Caco-2 (cell line): Measurements from ENCODE around the gene TMEM132D. TPM values are rescaled to one million over a fixed set of nuclear protein-coding genes. Genes with fewer than 3 reads are reported as not detected.

Experiments
- BruUV-seq: library from RNA; stranded (reverse); fragments of 400-500 nt; replicated peaks from 2 replicates; lab custom pipeline; 2021; lab: Mats Ljungman, UMichigan
- CTCF ChIA-PET: fragments of 300-600 bp; sonication (Branson Sonifier 250); formaldehyde crosslinking; loops from one replicate; lab custom pipeline; 2022; ENCODE audit warnings: antibody characterized with exemption; lab: Charles Lee
- POLR2A ChIA-PET: fragments of 300-600 bp; sonication (Branson Sonifier 250); formaldehyde crosslinking; loops from one replicate; lab custom pipeline; 2022; ENCODE audit warnings: antibody characterized with exemption; lab: Charles Lee
- DNase-seq, 2 experiments: peaks; one replicate each; pipeline versions ENCODE4 v3.0.0 to v3.0.0-alpha.2; 2020 to 2022
- H3K27me3 ChIP-seq: replicated peaks from 2 replicates; pipeline ENCODE4 v1.6.0; 2011; ENCODE audit warnings: low read length; ENCODE audit not compliant: control insufficient read depth, insufficient read depth
- H3K36me3 ChIP-seq: 2 replicates; pipeline ENCODE4 v1.5.1; 2011; ENCODE audit warnings: low read length; ENCODE audit not compliant: control insufficient read depth, insufficient read depth
- H3K4me1 ChIP-seq: fragments of 250-450 bp; sonication (Bioruptor Pico); 2 replicates; pipeline ENCODE4 v1.5.1; 2020; ENCODE audit warnings: mild to moderate bottlenecking
- H3K4me3 ChIP-seq: 2 replicates; pipeline ENCODE4 v1.5.1; 2011; ENCODE audit warnings: low read depth, mild to moderate bottlenecking, control low read depth, low read length
- H3K9me3 ChIP-seq: fragments of 250-450 bp; sonication (Bioruptor Pico); 2 replicates; pipeline ENCODE4 v1.5.1; 2020; ENCODE audit warnings: mild to moderate bottlenecking, moderate library complexity
- H3K27ac Mint-ChIP-seq: one replicate; pipeline ENCODE4 v1.8.0; 2022; ENCODE audit warnings: mixed read lengths; ENCODE audit not compliant: unreplicated experiment
- H3K27me3 Mint-ChIP-seq: one replicate; pipeline ENCODE4 v1.8.0; 2022; ENCODE audit warnings: mixed read lengths; ENCODE audit not compliant: insufficient read depth, unreplicated experiment
- H3K36me3 Mint-ChIP-seq: one replicate; pipeline ENCODE4 v1.8.0; 2022; ENCODE audit warnings: mild to moderate bottlenecking, mixed read lengths; ENCODE audit not compliant: insufficient read depth, unreplicated experiment
- H3K4me1 Mint-ChIP-seq: one replicate; pipeline ENCODE4 v1.8.0; 2022; ENCODE audit warnings: low read depth, mixed read lengths; ENCODE audit not compliant: unreplicated experiment
- H3K4me3 Mint-ChIP-seq: one replicate; pipeline ENCODE4 v1.8.0; 2022; ENCODE audit warnings: mild to moderate bottlenecking, moderate library complexity, mixed read lengths; ENCODE audit not compliant: unreplicated experiment
- H3K9me3 Mint-ChIP-seq: one replicate; pipeline ENCODE4 v1.8.0; 2022; ENCODE audit warnings: mixed read lengths; ENCODE audit not compliant: unreplicated experiment
- CTCF ChIP-seq, 2 experiments: fragments of 200-600 bp in 1 of 2; IDR thresholded peaks; 1 replicate in 1 of 2; 2 replicates in 1 of 2; pipeline versions ENCODE4 v1.5.1 to v1.8.0; 2011 to 2022; ENCODE audit warnings: antibody characterized with exemption in 1 of 2, control low read depth in 1 of 2, inconsistent platforms in 1 of 2, low read depth in 1 of 2, low read length in 1 of 2, mild to moderate bottlenecking in 1 of 2, moderate library complexity in 1 of 2; ENCODE audit not compliant: insufficient read depth in 1 of 2, severe bottlenecking in 1 of 2, unreplicated experiment in 1 of 2
- intact Hi-C: fragments of 100-400 bp; cut with micrococcal nuclease; formaldehyde crosslinking; loops from one replicate; pipeline ENCODE4 v1.10.0; 2022; ENCODE audit not compliant: unreplicated experiment
- total RNA-seq: library from RNA; stranded (reverse); gene quantifications from 2 replicates; pipeline ENCODE4 v1.2.3, GENCODE V29; 2022

Gene TMEM132D
- total RNA-seq, 1 experiment from 2014 or later, result not detected

GRCh38 chr12:129298921-129299320 lies 604.9 kb downstream of the TMEM132D start:
- intact Hi-C loops, result no loop called here
- Histone ChIP-seq H3K27me3 (no peaks in the 10 kb centered on the region), H3K9me3 (no peaks in the 10 kb centered on the region), H3K4me3 (no peak overlapping the region), H3K4me1 (no peaks in the 10 kb centered on the region), H3K36me3 (no peaks in the 10 kb centered on the region)
- no peak for TF ChIP-seq CTCF (IDR thresholded peaks at IDR 0.05; ENCODE audit: insufficient read depth in 1 of 2, low read depth in 1 of 2, low read length in 1 of 2, severe bottlenecking in 1 of 2, unreplicated experiment in 1 of 2)
- CTCF ChIA-PET, result no interaction called here
- no peak for DNase-seq
- Mint-ChIP-seq H3K27me3 (no peaks in the 10 kb centered on the region), H3K4me3 (no peak overlapping the region), H3K4me1 (no peaks in the 10 kb centered on the region), H3K27ac (no peak overlapping the region), H3K36me3 (no peaks in the 10 kb centered on the region), H3K9me3 (peaks cover 31% of the 10 kb centered on the region)
- no TSS peak for BruUV-seq
- POLR2A ChIA-PET, result interaction anchor here (0.7 kb wide), 1 partner anchor 11 kb away, joined by 3 read pairs; no protein-coding TSS in a partner anchor

GRCh38 chr12:129296671-129297070 lies 607.2 kb downstream of the TMEM132D start:
- Histone ChIP-seq H3K4me3 (no peak overlapping the region), H3K27me3 (no peaks in the 10 kb centered on the region), H3K36me3 (no peaks in the 10 kb centered on the region), H3K4me1 (no peaks in the 10 kb centered on the region), H3K9me3 (no peaks in the 10 kb centered on the region)
- no peaks in the 10 kb centered on the region for H3K4me1 Mint-ChIP-seq
- H3K27me3 Mint-ChIP-seq, result peaks cover 3% of the 10 kb centered on the region
- DNase-seq, result no peak
- peaks cover 42% of the 10 kb centered on the region for H3K9me3 Mint-ChIP-seq
- CTCF ChIA-PET, result no interaction called here
- POLR2A ChIA-PET, result no interaction called here
- intact Hi-C loops, result no loop called here
- BruUV-seq, result no TSS peak
- no peak for TF ChIP-seq CTCF (IDR thresholded peaks at IDR 0.05; ENCODE audit: insufficient read depth in 1 of 2, low read depth in 1 of 2, low read length in 1 of 2, severe bottlenecking in 1 of 2, unreplicated experiment in 1 of 2)
- H3K4me3 Mint-ChIP-seq, result no peak overlapping the region
- H3K27ac Mint-ChIP-seq, result no peak overlapping the region
- no peaks in the 10 kb centered on the region for H3K36me3 Mint-ChIP-seq

GRCh38 chr12:129294868-129295267 lies 609.0 kb downstream of the TMEM132D start:
- peaks cover 33% of the 10 kb centered on the region for H3K9me3 Mint-ChIP-seq
- intact Hi-C loops, result no loop called here
- BruUV-seq, result no TSS peak

More at GRCh38 chr12:129294868-129295267, 609.0 kb downstream of the TMEM132D start:
- Mint-ChIP-seq H3K4me1 (no peaks in the 10 kb centered on the region), H3K27me3 (peaks cover 3% of the 10 kb centered on the region), H3K27ac (no peak overlapping the region), H3K4me3 (no peak overlapping the region), H3K36me3 (no peaks in the 10 kb centered on the region)
- Histone ChIP-seq H3K27me3 (no peaks in the 10 kb centered on the region), H3K36me3 (no peaks in the 10 kb centered on the region), H3K9me3 (no peaks in the 10 kb centered on the region), H3K4me1 (no peaks in the 10 kb centered on the region), H3K4me3 (no peak overlapping the region)
- DNase-seq, result no peak
- TF ChIP-seq CTCF (IDR thresholded peaks at IDR 0.05; ENCODE audit: insufficient read depth in 1 of 2, low read depth in 1 of 2, low read length in 1 of 2, severe bottlenecking in 1 of 2, unreplicated experiment in 1 of 2), result no peak
- ChIA-PET POLR2A (no interaction called here), CTCF (no interaction called here)
